CD4-positive, alpha-beta T cell treated with Interleukin-12 subunit alpha and Interleukin-12 subunit beta, for 1 hour (primary cell): Measurements from ENCODE around the gene FGD3.
A peak's percentile ranks its signal among the peaks of the same experiment; 100 is the strongest.
"Not testable (repeated sequence)": the region's sequence is repeated elsewhere in the genome, so short reads cannot be mapped to it uniquely, and the experiment has no call there.

Source experiments
- DNase-seq: peaks from one replicate; pipeline ENCODE4 v3.0.0-alpha.2; 2020

The FGD3 gene

DNA sequence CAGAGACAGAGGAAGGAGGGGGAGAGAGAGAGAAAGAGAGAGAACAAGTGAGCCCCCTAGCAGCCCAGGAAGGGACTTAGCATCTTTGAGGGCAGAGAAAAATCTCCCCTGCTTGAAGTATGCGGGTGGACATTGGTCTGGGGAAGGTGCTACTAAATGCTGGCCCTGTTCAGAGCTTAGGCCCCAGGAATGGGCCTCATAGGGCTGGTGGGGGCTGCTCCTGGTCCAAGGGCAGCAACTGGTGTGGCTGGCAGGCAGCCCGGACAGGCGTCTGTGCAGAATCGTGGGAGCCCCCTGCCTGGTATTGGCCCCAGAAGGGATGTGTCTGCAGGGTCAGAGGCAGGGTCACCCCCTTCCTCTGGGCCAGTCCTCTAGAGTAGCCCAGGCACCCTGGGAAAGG, 63.4 kb downstream of the FGD3 start:
- DNase-seq, result no peak

- DNase-seq, result no peak
Observed at GRCh38 chr9:93011114-93011513, 63.8 kb downstream of the FGD3 start.

DNA sequence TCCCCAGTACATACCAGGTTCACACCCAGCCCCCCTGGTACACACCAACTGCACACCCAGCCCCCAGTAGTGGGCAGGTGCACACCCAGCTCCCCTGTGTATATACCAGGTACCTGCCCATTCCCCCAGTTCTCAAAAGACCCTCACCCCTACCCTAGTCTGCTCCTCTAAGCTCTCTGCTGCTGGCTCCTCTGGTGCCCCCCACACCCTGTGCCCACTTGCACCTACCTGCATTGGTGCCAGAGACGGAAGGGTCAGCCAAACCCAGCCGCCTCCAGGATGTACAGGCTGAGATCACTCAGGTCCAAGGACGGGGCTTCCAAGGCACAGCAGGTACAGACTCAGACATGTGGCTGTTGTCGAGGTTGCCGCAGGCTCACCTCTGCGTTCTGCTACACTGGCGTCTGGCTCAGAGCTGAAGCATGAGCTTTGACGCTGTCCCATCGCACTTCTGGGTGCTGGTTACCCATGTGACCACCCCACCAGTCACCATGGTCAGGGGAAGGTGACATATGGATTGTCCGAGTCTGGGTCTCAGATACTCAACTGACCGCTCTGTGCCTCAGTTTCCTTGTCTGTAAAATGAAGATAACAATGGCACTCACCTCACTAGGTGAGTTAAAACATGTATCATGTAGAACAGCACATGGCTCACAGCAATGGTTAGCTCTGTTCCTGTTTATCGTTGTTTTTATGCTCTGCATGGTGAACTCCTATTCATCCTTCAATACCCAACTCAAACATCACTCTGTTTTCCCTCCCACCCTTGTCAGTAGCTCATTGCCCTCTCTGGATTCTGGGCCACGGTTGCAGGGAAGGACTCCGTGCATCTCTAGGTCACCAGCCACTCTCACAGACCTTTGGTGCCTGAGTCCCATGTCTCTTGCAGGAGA, 65.9 kb downstream of the FGD3 start:
- DNase-seq, result no peak

GRCh38 chr9:93013856-93014582, 66.7 kb downstream of the FGD3 start:
- no peak for DNase-seq

DNA sequence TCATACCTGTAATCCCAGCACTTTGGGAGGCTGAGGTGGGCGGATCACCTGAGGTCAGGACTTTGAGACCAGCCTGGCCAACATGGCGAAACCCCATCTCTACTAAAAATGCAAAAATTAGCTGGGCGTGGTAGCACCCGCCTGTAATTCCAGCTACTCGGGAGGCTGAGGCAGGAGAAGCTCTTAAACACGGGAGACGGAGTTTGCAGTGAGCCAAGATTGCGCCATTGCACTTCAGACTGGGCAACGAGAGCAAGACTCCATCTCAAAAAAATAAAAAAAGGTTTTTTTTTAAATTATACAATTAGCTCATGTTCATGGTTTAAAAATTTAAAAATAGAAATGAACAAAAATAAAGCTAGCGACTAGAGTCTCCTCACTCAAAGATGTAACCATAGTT, 67.9 kb downstream of the FGD3 start:
- DNase-seq, result not testable (repeated sequence)

- no peak for DNase-seq
Observed at GRCh38 chr9:93017621-93018020, 70.3 kb downstream of the FGD3 start.

- DNase-seq, result no peak
Observed at GRCh38 chr9:93020151-93020550, 72.8 kb downstream of the FGD3 start.

DNA sequence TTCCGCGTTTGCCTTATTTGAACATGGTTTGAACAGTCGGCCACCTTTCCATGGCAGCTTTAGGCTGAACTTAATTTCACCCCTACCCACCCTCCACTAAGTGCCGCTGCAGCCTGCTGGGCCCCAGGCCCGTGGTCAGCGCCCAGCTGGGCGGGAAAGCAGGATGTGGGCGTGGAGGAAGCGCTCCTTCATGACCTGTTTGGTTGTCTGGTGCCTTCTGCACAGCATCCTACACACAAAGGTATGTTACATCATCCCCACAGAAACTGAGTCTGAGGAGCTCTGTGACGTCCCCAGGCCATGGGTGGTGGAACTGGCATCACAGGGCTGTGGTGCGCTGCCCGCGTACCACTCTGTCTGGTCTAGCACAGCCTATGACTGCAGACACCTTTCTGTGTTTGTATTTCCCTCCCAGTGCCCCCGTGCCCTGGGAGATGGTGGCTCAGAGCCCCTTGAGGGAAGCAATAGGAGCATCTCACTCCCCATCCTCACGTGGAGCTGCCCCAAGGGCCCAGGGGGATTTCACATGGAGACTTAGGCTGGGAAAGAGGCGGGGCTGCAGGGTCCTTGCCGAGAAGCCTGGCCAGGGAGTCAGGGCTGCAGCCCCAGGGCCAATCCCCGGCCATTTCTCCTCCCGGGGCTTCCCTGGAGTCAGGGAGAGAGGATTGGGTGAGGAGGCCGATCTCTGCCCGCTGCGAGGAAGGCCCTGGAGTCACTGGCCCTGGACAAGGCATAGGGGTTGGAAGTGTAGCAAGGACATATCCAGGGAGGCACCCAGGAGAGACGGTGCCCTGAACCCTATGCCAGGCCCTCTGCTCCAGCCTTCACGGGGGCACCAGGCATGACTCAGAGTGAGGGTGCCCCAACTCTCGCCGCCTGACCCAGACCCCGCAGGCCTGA, 73.7 kb downstream of the FGD3 start:
- DNase-seq, result peak; percentile 59

- DNase-seq, result no peak
Observed at GRCh38 chr9:93022066-93022465, 74.7 kb downstream of the FGD3 start.

GRCh38 chr9:93022721-93023520, 75.6 kb downstream of the FGD3 start:
- no peak for DNase-seq

GRCh38 chr9:93023521-93023815, 76.1 kb downstream of the FGD3 start:
- DNase-seq, result no peak

DNA sequence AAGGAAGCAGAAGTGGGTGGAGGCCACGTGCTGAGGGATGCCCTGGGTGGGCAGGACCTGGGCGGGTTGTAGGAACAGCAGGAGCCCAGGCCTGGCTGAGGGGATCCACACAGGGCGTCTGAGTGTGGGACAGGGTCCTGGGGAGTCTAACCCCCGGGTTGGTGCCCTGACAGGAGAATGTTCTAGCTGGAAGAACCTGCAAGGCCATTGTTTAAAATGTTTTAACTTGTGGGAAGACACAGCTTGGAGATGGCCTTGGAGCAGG, 77.3 kb downstream of the FGD3 start:
- DNase-seq, result no peak

GRCh38 chr9:93024986-93025630, 77.8 kb downstream of the FGD3 start:
- DNase-seq, result no peak

DNA sequence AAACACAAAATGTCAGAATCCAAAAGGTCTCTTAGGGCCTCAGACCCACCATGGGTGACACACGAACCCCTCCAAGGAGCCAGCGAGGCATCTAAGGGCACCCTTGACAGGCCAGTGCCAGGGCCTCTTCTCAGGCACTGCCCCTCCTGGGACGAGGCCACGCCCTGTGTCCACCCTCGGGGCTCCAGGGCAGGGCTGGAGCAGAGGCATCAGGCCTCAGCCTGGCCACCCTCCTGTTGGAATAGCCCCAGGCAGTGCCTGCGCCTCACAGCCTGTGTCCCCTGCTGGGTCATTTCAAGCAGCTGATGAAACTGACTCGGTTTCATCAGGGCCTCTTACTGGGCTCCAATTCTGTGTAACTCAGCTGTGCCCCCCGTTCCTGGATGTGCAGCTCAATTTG, 78.4 kb downstream of the FGD3 start:
- DNase-seq, result no peak

- no peak for DNase-seq
Observed at GRCh38 chr9:93026640-93027039, 79.3 kb downstream of the FGD3 start.

GRCh38 chr9:93027750-93028149, 80.4 kb downstream of the FGD3 start:
- no peak for DNase-seq

GRCh38 chr9:93028448-93029006, 81.2 kb downstream of the FGD3 start:
- DNase-seq, result peak; percentile 87

- no peak for DNase-seq
Observed at GRCh38 chr9:93030642-93031628, 83.6 kb downstream of the FGD3 start.

- DNase-seq, result no peak
Observed at GRCh38 chr9:93031629-93032430, 84.5 kb downstream of the FGD3 start.

- no peak for DNase-seq
Observed at GRCh38 chr9:93032545-93032944, 85.2 kb downstream of the FGD3 start.
